Measurements from ENCODE around the gene DUS1L.

DNA sequence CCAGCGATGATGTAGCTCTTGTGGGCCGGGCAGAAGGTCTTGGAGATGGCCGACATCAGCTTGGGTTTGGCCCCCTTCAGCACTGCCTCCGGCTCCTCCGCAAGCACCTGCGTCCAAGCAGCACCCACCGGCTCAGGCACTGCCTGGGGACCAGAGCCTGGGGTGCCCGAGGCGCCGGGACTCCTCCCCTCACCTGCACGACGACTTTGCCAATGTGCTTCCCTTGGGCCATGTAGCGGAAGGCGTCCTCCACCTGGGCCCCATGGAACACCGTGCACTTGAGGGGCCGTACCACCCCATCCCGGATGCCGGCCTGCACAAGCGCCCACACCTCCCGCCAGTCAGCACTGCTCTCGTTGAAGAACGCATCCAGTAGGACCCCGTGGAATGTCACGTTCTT lies 17.4 kb upstream of the DUS1L start:
- TF ChIP-seq CTCF (IDR thresholded peaks at IDR 0.05): no peak
- TF ChIP-seq POLR2A (IDR thresholded peaks at IDR 0.05): no peak

Data from uterus (tissue), 2 donors.